ENCODE measurements around the gene SEMA6B.

GRCh38 chr19:4533334-4533733, 26.1 kb downstream of the SEMA6B start:
- TF ChIP-seq CTCF (IDR thresholded peaks at IDR 0.05 in 8 of 11, conservative IDR thresholded peaks at IDR 0.05 in 3 of 11) (no peak), POLR2AphosphoS5 (IDR thresholded peaks at IDR 0.05) (no peak)

Data from spleen (tissue), 7 donors.